GM19351 (cell line): ENCODE results near the gene CNOT4.
"Not testable (repeated sequence)": the region's sequence is repeated elsewhere in the genome, so short reads cannot be mapped to it uniquely, and the experiment has no call there.

Experiments used
- ATAC-seq: cut with Tn5 transposase; IDR thresholded peaks from one replicate; pipeline ENCODE4 v1.9.1; 2021; ENCODE audit warnings: mild to moderate bottlenecking, moderate library complexity; ENCODE audit not compliant: unreplicated experiment

Gene CNOT4

GRCh38 chr7:135512135-135512887 lies 2.4 kb upstream of the CNOT4 start:
- ATAC-seq = peak; percentile 37

DNA sequence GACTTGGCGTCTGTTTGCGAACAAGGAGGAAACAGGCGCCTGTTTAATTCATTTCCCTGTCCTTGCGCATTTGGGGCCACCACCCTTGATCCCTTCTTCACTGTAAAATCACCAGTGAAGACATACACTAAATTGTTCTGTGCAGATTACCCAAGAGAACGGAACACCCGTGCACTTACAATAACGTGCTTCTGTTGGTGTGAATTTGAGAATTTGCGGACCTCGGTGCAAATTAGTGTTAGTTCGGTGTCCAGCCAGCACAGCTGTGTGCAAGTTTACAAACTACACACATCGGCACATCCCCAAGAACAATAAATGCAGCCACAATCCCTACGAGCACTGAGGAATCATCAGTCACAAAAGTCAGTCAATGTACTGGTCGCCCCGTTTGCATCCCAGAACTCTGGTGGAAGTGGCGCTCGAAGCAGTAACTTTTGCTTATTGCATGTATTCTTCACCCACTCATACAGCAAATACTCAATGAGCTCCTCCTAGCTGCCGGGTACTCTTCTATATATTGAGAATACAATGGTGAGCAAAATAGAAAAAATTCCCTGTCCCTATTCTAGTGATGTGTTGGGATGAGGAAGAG lies 786 bp upstream of the CNOT4 start:
- ATAC-seq = no peak

- no peak for ATAC-seq
These were observed 388 bp downstream of the CNOT4 start for GRCh38 chr7:135509589-135509838.

- peak; percentile 32 for ATAC-seq
These were observed 866 bp downstream of the CNOT4 start for GRCh38 chr7:135508883-135509588.

DNA sequence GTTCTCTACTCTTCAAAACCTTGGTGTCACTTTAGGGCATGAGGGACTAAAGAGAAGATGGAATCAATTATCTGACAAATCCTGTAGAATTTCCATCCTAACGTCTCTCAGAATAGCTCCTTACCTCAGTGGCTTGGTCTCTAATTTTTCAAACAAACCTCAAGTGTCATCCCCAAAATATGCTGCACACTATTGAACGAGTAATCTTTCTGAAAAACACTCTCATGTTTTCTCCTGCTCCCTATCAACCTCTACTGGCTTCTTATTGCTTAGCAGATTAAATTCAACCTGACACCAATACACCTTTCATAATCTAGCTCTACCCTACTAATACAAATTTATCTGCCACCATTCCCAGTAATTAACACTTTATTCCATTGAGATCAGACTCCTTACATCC lies 8.5 kb downstream of the CNOT4 start:
- ATAC-seq = no peak

GRCh38 chr7:135499818-135500217 lies 10.1 kb downstream of the CNOT4 start:
- ATAC-seq = no peak

- ATAC-seq = not testable (repeated sequence)
These were observed 12.7 kb downstream of the CNOT4 start for GRCh38 chr7:135497161-135497560.

GRCh38 chr7:135493362-135493761 lies 16.5 kb downstream of the CNOT4 start:
- no peak for ATAC-seq

DNA sequence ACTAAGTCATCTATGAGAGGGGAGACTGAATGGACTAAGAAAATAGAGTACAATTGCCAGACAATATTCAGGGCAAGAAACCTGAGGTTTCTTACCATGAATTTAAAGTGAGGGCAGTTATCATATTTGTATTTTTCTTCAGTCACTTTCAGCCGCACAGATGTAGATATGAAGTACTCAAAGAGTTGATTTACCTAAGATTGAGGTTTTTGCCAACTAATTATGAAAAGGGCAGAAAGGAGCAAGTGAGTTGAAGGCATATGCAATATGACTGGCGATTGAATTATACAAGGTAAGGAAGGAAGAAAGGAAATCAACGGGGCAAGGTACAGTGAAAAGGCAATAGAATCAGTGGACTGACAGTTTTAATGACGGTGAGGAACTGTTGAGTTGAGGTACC lies 17.8 kb downstream of the CNOT4 start:
- no peak for ATAC-seq

- no peak for ATAC-seq
These were observed 19.1 kb downstream of the CNOT4 start for GRCh38 chr7:135490783-135491182.

DNA sequence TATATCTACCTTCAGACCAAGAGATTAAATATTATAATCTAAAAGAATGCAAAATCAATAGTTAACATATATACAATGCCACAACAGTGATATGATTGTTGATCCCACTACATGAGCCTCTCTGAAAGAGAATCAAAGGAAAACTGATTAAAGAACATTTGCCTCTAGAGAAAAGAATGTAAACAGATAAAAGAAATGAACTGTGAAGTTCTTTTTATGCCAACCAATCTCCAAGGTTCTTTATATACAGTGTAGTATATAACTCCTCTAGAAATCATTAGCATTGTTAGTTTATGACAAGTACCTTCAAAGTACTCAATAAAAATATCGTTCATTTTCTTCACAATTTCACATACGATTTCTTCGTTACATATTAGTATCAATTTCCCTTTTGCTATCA lies 20.1 kb downstream of the CNOT4 start:
- ATAC-seq = no peak

DNA sequence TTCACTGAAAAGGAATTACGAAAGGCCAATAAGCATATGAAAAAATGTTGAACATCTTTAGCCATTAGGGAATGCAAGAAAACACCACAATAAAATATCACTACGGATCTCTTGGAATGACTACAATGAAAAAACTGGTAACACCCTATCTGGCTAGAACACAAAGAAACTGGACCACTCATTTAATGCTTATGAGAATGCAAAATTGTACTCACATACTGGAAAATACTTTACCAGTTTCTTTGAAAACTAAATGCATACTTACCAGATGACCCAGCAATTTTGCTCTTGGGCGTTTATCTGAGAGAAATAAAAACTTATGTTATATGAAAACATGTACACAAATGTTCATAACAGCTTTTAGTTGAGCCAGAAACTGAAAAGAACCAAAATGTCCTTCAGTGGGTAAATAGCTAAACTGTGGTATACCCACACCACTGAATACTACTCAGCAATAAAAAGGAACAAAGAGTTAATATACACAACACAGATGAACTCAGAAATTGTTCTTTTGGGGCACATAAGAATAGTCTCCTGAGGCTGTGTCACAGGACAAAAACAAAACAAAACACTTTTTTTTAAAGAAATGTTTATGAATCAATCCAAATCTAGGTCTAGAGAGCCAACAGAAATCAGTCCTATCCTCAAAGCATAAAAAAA lies 23.5 kb downstream of the CNOT4 start:
- no peak for ATAC-seq

- no peak for ATAC-seq
These were observed 28.3 kb downstream of the CNOT4 start for GRCh38 chr7:135481598-135481979.

DNA sequence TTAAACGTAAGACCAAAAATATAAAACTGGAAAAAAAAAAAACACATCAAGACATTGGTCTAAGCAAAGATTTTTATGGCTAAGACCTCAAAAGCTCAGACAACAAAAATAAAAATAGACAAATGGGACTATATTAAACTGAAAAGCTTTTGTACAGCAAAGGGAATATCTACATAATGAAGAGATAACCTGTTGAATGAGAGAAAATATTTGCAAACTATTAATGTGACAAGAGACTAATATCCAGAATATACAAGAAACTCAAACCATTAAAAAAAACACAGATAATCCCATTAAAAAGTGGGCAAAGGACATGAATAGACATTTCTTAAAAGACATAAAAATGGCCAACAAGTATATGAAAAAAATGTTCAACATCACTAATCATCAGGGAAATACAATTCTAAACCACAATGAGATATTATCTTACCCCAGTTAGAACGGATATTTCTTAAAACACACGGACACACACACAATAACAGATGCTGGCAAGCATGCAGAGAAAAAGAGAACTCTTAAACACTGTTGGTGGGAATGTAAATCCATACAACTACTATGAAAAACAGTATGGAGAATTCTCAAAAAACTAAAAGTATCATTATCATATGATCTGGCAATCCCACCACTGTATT lies 28.8 kb downstream of the CNOT4 start:
- no peak for ATAC-seq

DNA sequence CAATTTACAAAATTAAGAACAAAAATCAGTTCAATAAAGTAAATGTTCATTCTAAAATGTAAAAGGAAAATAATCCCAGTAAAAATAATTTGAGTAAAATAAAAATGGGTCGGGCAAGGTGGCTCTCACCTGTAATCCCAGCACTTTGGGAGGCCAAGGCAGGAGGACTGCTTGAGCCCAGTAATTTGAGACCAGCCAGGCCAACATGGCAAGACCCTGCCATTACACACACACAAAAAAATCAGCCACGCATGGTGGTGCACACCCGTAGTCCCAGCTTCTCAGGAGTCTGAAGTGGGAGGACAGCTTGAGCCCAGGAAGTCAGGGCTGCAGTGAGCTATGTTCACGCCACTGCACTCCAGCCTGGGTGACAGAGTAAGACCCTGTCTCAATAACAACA lies 34.4 kb downstream of the CNOT4 start:
- ATAC-seq = no peak

- not testable (repeated sequence) for ATAC-seq
These were observed 40.2 kb downstream of the CNOT4 start for GRCh38 chr7:135469705-135470104.

DNA sequence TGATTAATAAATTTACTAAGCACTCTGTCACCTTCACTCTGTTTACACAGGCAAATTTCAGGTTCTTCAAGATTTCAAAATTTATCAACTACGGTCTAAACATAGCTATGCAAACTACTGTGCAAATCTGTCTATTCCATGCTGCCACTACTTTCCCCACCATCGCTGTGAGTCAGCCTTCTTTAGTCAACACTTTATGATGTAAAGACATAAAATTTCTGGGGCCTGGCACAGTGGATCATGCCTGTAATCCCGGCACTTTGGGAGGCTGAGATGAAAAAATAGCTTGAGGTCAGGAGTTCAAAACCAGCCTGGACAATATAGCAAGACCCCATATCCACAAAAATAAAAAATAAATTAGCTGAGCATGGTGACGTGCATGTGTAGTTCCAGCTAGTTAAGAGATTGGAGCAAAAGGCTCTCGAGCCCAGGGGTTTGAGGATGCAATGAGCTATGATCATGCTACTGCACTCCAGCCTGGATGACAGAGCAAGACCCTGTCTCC lies 42.6 kb downstream of the CNOT4 start:
- no peak for ATAC-seq

- ATAC-seq = no peak
These were observed 43.3 kb downstream of the CNOT4 start for GRCh38 chr7:135466442-135467206.

GRCh38 chr7:135463908-135464307 lies 46.0 kb downstream of the CNOT4 start:
- no peak for ATAC-seq

- ATAC-seq = peak; percentile 83
These were observed 49.8 kb downstream of the CNOT4 start for GRCh38 chr7:135459951-135460567.
